CD4-positive, alpha-beta T cell treated with Interleukin-2 at 100 ng/mL for 4 hours (primary cell): ENCODE measurements around the gene ILDR1.

ENCODE experiments used
- DNase-seq: peaks from one replicate; pipeline ENCODE4 v3.0.0-alpha.2; 2020; ENCODE audit warnings: low spot score

Gene ILDR1

GRCh38 chr3:121994551-121994950 lies 27.5 kb downstream of the ILDR1 start:
- no peak for DNase-seq

DNA sequence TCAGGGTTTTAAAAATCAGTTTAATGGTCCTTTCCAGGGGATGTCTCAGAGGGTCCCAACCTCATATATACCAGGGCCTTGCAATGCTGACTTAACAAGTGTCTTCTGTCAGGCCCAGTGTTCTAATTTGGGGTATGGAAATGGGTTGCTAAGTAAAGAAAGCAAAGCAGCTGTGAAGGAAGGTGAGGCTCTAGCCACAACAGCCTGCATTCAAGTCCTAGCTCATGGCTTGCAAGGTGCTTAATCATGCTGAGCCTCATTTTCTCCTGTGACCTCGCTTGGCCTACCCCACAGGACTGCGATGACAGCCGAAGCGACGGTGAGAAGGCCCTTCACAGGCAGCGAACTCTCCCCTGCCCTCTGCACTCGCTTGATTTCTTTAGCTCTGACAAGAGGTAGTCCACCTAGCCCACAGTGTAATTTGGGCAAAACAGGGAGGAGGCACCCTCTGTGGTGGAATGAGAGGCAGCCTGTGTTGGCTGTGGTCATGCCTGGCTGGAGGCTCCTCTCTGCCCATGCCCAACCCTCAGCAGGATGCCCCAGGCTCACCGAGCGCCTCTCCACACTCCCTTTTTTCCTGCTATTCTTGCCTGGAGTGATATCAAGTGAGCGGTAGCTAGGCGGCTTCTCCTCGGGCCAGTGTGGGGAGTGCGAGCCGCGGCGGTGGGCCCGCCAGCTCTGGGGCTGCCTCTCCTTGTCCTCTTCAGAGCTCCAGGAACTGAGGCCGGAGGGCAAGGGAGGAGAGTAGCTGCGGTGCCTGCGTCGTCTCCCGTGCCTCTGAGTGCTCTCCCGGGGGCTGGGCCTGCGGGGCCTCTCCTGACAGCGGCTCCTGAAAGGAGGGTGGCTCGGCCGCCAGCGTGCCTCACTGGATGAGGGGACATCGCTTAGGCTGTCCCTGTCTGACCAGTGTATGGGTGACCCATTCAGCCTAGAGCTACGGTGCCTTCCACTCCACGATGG lies 29.2 kb downstream of the ILDR1 start:
- DNase-seq = no peak

DNA sequence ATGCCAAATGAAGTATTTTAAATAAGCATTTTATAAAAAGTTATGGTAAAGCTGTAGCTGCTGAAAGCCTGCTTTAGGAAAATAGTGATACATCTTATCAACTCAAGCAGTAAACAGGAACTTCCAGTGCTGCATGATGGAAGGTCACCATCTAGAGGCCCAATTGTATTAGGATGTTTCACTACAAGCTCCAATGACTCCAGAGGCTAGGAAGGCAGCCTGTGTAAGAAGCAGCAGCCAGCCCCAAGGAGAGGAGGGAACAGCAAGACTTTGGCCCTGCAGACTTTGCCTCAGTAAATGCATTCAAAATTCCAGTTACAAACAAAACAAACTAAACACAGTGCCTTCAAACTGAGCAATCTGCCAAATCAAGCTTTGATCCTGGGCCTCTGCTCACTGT lies 32.1 kb downstream of the ILDR1 start:
- DNase-seq = no peak

DNA sequence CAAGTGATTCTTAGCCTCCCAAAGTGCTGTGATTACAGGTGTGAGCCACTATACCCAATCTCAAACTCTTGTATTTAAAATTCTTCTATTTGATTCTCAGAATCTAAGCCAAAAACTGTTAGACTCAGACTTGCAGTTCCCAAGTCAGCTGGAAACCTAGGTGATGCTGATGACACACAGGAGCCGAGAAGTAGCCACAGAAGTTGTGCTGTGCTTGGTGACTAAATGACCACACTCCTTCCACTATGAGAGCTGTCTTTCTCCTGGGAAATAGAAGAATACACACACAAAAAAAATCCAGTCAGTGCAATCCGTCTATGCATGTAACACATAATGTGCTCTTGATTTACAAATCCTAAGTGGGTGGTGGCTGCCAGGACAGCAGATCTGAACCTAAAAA lies 33.9 kb downstream of the ILDR1 start:
- DNase-seq = no peak

GRCh38 chr3:121985846-121986245 lies 36.2 kb downstream of the ILDR1 start:
- DNase-seq = no peak

GRCh38 chr3:121981473-121981872 lies 40.6 kb downstream of the ILDR1 start:
- DNase-seq = no peak

- DNase-seq = no peak
These were observed 41.6 kb downstream of the ILDR1 start for GRCh38 chr3:121980450-121980796.

- no peak for DNase-seq
These were observed 42.2 kb downstream of the ILDR1 start for GRCh38 chr3:121979734-121980449.

- DNase-seq = no peak
These were observed 42.8 kb downstream of the ILDR1 start for GRCh38 chr3:121979246-121979645.

- DNase-seq = no peak
These were observed 45.3 kb downstream of the ILDR1 start for GRCh38 chr3:121976727-121977126.

DNA sequence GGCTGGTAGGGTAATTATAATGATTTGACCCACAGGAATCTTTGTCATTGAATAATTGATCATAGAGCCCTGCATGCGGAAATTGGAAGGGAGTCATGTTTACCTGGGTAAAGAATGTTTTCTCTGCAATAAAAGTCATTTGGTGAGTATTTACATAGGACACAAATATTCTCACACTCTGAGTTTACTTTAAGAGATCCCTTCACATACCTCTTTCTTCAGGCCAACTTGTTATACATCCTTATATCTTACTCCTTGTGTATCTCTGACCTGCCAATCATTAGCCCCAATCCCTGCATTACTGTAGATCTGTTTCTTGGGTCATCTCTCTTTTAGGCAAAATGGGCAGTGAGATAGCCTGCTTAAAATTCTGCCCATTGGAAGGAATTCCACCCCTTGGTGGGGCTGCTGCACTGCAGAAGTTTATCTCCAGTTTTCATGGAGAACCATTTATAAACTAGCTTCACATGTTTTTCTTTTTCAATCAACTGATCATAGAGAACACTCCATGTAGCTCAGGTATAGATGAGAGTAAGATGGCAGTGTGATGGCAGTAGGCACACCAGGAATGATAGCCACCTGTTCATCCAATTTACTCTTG lies 46.2 kb downstream of the ILDR1 start:
- no peak for DNase-seq

GRCh38 chr3:121974601-121975111 lies 47.4 kb downstream of the ILDR1 start:
- no peak for DNase-seq

DNA sequence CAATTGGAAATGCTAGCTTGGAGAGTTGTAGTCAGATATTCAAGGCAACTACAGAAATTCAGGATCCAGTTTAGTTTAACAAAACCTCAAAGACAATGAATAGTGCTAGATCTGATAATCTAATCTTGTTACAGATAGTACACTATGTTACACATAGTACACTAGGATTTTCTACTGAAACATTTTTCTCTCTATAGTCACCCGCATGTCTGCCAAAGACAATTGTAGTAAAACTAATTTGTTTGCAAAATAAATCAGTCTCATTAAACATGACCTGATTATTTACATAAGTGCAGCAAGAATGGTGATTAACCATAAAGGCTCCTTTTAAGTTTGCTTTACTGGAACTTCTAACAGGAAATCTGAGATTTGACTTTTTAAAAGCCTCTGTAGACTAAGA lies 52.0 kb downstream of the ILDR1 start:
- DNase-seq = no peak

- DNase-seq = no peak
These were observed 52.4 kb downstream of the ILDR1 start for GRCh38 chr3:121969631-121970030.

- no peak for DNase-seq
These were observed 58.4 kb downstream of the ILDR1 start for GRCh38 chr3:121963608-121964007.

DNA sequence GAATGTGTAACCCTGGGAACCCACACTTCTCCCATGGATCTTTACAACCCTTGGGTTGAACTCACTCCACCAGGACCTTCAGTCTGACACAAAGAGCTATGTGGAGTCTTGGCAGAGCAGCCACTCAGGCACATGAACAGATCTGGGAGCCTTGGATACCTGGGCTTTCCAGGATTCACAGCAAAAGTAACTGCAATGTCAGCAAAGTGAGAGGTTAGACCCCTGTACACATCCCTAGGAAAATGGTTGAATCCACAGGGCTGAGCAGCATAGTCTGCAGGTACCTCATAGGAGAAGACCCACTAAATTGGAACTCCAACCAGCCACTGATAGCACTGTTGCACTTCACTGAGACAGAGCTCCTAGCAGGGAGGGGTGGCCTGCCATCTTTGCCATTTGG lies 59.6 kb downstream of the ILDR1 start:
- DNase-seq = no peak

DNA sequence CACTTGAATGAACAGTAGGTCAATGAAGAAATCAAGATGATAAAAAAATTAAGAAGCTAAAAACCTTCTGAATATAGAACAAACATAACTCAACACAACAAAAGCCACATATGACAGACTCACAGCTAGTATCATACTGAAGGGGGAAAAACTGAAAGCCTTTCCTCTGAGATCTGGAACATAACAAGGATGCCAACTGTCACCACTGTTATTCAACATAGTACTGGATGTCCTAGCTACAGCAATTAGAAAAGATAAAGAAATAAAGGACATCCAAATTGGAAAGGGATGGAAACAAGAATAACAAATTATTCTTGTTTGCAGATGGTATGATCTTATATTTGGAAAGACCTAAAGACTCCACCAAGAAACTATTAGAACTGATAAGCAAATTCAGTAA lies 60.8 kb downstream of the ILDR1 start:
- DNase-seq = no peak

DNA sequence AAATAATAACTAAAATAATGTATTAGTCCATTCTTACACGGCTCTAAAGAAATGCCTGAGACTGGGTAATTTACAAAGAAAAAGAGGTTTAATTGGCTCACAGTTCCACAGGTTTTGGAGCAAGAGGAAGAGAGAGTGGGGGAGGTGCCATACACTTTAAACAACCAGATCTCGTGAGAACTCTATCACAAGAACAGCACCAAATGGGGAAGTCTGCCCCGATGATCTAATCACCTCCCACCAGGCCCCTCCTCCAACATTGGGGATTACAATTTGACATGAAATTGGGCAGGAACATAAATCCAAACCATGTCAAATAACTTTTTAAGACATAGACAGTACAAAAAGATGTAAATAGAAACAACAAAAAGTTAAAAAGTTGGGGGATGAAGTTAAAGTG lies 63.2 kb downstream of the ILDR1 start:
- no peak for DNase-seq

DNA sequence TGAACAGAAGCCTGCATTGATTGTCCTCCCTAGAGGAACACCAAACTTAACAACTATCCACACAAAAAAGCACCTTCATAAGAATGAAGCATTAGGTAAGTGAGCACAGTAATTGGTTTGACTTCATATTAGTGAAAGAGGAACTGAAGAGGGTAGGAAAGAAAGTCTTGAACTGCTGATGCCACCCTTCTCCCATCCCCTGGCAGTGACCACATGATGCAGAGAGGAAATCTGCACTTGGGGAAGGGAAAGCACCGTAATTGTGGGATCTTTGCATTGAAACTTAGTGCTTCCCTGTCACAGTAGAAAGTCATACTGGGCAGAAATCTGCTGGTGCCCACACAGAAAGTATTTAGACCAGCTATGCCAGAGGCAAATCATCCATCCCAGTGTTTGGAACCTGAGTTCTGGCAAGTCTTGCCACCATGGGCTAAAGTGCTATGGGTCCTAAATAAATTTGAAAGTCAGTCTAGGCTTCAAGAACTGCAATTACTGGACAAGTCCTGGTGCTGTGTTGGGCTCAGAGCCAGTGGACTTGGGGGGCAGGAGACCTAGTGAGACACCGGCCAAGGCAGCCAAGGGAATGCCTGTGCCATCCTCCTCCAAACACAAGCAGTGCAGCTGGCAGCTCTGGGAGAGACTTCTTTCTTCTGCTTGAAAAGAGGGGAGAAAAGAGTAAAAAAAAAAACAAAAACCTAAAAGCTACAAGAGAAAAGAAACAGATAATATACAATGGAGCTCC lies 64.2 kb downstream of the ILDR1 start:
- DNase-seq = no peak

DNA sequence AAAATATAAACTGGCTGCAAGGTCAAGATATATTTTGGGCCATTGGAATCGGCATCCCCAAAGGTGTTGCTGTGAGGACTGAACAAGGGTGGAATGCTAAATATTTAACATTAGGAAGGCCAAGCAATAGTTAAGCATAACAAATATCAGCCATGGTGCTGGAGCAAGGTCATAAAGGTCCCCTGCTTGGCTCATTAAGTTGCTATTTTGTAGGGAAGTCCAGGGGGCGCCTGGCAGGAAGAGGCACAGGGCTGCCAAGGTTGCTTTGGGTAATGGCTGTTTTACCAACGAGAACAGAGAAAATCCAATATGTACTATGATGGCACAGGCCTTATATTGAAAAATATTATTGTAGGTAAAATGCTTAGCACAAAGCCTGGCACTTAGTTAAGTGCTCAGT lies 65.7 kb downstream of the ILDR1 start:
- no peak for DNase-seq

GRCh38 chr3:121951291-121951919 lies 70.6 kb downstream of the ILDR1 start:
- no peak for DNase-seq

GRCh38 chr3:121948641-121949040 lies 73.4 kb downstream of the ILDR1 start:
- DNase-seq = no peak
